SU-DHL-6 (cell line): Measurements from ENCODE around the gene SLC38A8.

Source experiments
- EZH2phosphoT487 ChIP-seq: fragments of 200-600 bp; sonication (generic), shearing (Covaris generic); conservative IDR thresholded peaks from 2 replicates; pipeline ENCODE4 v1.6.1; 2018; ENCODE audit warnings: mild to moderate bottlenecking, antibody characterized with exemption, low read length, moderate library complexity, mixed read lengths
- TF ChIP-seq, protein P1 (sequence below): fragments of 200-600 bp; sonication (generic); IDR thresholded peaks from one replicate; pipeline ENCODE4 v1.5.1; 2017; ENCODE audit warnings: antibody characterized with exemption, mild to moderate bottlenecking, low read length, moderate library complexity; ENCODE audit not compliant: insufficient read depth, poor library complexity, severe bottlenecking

- TF ChIP-seq, protein P1, sequence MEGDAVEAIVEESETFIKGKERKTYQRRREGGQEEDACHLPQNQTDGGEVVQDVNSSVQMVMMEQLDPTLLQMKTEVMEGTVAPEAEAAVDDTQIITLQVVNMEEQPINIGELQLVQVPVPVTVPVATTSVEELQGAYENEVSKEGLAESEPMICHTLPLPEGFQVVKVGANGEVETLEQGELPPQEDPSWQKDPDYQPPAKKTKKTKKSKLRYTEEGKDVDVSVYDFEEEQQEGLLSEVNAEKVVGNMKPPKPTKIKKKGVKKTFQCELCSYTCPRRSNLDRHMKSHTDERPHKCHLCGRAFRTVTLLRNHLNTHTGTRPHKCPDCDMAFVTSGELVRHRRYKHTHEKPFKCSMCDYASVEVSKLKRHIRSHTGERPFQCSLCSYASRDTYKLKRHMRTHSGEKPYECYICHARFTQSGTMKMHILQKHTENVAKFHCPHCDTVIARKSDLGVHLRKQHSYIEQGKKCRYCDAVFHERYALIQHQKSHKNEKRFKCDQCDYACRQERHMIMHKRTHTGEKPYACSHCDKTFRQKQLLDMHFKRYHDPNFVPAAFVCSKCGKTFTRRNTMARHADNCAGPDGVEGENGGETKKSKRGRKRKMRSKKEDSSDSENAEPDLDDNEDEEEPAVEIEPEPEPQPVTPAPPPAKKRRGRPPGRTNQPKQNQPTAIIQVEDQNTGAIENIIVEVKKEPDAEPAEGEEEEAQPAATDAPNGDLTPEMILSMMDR, result no peak
- no peak for TF ChIP-seq EZH2phosphoT487
Measured at GRCh38 chr16:83978401-83978904, 64.1 kb downstream of the SLC38A8 start.
